GM23338 (cell line): ENCODE data around the gene LINC00305. TPM values are rescaled to one million over a fixed set of nuclear protein-coding genes. Genes with fewer than 3 reads are reported as not detected.

Experiments
- ATAC-seq: fragments of 200-7000 bp; cut with Tn5 transposase; 3 replicates; pipeline ENCODE4 v1.9.1; 2020
- DNase-seq: peaks from one replicate; pipeline ENCODE4 v3.0.0-alpha.2; 2015; ENCODE audit warnings: low spot score
- H2AFZ ChIP-seq: fragments of 200-600 bp; sonication (generic); 2 replicates; pipeline ENCODE4 v1.8.0; 2016; ENCODE audit warnings: antibody characterized with exemption, mild to moderate bottlenecking, moderate library complexity
- H3F3A ChIP-seq: fragments of 200-600 bp; sonication (generic); replicated peaks from 2 replicates; pipeline ENCODE4 v1.8.0; 2017; ENCODE audit warnings: antibody characterized with exemption, mixed run types, low read depth
- H3K27ac ChIP-seq: fragments of 200-600 bp; sonication (generic); 2 replicates; pipeline ENCODE4 v1.6.1; 2016; ENCODE audit warnings: low read depth
- H3K27me3 ChIP-seq: fragments of 200-600 bp; sonication (generic); 2 replicates; pipeline ENCODE4 v1.8.0; 2016; ENCODE audit warnings: mild to moderate bottlenecking, mixed run types, moderate library complexity; ENCODE audit not compliant: insufficient read depth
- H3K36me3 ChIP-seq: fragments of 200-600 bp; sonication (generic); 2 replicates; pipeline ENCODE4 v1.8.0; 2016; ENCODE audit warnings: mild to moderate bottlenecking; ENCODE audit not compliant: insufficient read depth
- H3K4me1 ChIP-seq: fragments of 200-600 bp; sonication (generic); 2 replicates; pipeline ENCODE4 v1.8.0; 2016; ENCODE audit warnings: mild to moderate bottlenecking, moderate library complexity; ENCODE audit not compliant: insufficient read depth
- H3K4me2 ChIP-seq: fragments of 200-600 bp; sonication (generic); 2 replicates; pipeline ENCODE4 v1.7.1; 2017; ENCODE audit warnings: mixed run types
- H3K4me3 ChIP-seq: fragments of 200-600 bp; sonication (generic); 2 replicates; pipeline ENCODE4 v1.6.1; 2016; ENCODE audit warnings: mixed run types
- H3K79me2 ChIP-seq: fragments of 200-600 bp; sonication (generic); replicated peaks from 2 replicates; pipeline ENCODE4 v1.8.0; 2017; ENCODE audit warnings: mild to moderate bottlenecking; ENCODE audit not compliant: insufficient read depth
- H3K9me2 ChIP-seq: fragments of 200-600 bp; sonication (generic); 2 replicates; pipeline ENCODE4 v1.8.0; 2017; ENCODE audit not compliant: insufficient read depth
- H4K20me1 ChIP-seq: fragments of 200-600 bp; sonication (generic); replicated peaks from 2 replicates; pipeline ENCODE4 v1.8.0; 2017; ENCODE audit warnings: mild to moderate bottlenecking; ENCODE audit not compliant: insufficient read depth
- H3K27ac Mint-ChIP-seq: 2 replicates; pipeline ENCODE4 v1.8.0; 2020; ENCODE audit warnings: inconsistent platforms, mild to moderate bottlenecking, moderate library complexity, mixed read lengths
- H3K27me3 Mint-ChIP-seq: 3 replicates; pipeline ENCODE4 v1.8.0; 2022; ENCODE audit warnings: low read depth, mild to moderate bottlenecking, moderate library complexity, mixed read lengths, inconsistent platforms; ENCODE audit not compliant: insufficient read depth, poor library complexity
- H3K36me3 Mint-ChIP-seq: 3 replicates; pipeline ENCODE4 v1.8.0; 2021; ENCODE audit warnings: low read depth, mild to moderate bottlenecking, inconsistent platforms, moderate library complexity, mixed read lengths
- H3K4me1 Mint-ChIP-seq: 3 replicates; pipeline ENCODE4 v1.8.0; 2020; ENCODE audit warnings: mild to moderate bottlenecking, inconsistent platforms, mixed read lengths
- H3K4me3 Mint-ChIP-seq: 3 replicates; pipeline ENCODE4 v1.8.0; 2021; ENCODE audit warnings: moderate library complexity, mild to moderate bottlenecking, inconsistent platforms, mixed read lengths
- H3K9me3 Mint-ChIP-seq: 3 replicates; pipeline ENCODE4 v1.8.0; 2020; ENCODE audit warnings: moderate library complexity, mild to moderate bottlenecking, inconsistent platforms, mixed read lengths
- CREB1 ChIP-seq: fragments of 250-450 bp; sonication (Bioruptor Pico); IDR thresholded peaks from 2 replicates; pipeline ENCODE4 v1.5.0; 2020; ENCODE audit warnings: low read depth, mild to moderate bottlenecking, moderate library complexity
- CTCF ChIP-seq, 2 experiments: fragments of 200-600 bp in 1 of 2; sonication (generic) in 1 of 2; conservative IDR thresholded peaks; 2 replicates each; pipeline versions ENCODE4 v1.5.1 to v1.6.1; 2016 to 2017; ENCODE audit warnings: antibody characterized with exemption in 2 of 2, low read depth in 2 of 2, mild to moderate bottlenecking in 2 of 2, moderate library complexity in 1 of 2
- ETS1 ChIP-seq: IDR thresholded peaks from 2 replicates; pipeline ENCODE4 v1.6.1; 2016; ENCODE audit warnings: antibody characterized with exemption
- EZH2 ChIP-seq: fragments of 200-600 bp; sonication (generic); IDR thresholded peaks from one replicate; pipeline ENCODE4 v1.8.0; 2017; ENCODE audit warnings: antibody characterized with exemption, mild to moderate bottlenecking, low read depth; ENCODE audit not compliant: unreplicated experiment
- EZH2phosphoT487 ChIP-seq: fragments of 200-600 bp; sonication (generic); IDR thresholded peaks from one replicate; pipeline ENCODE4 v1.8.1; 2018; ENCODE audit warnings: antibody characterized with exemption; ENCODE audit not compliant: unreplicated experiment
- JUNB ChIP-seq: IDR thresholded peaks from one replicate; pipeline ENCODE4 v1.6.1; 2016; ENCODE audit warnings: antibody characterized with exemption; ENCODE audit not compliant: unreplicated experiment
- NANOG ChIP-seq: IDR thresholded peaks from 2 replicates; pipeline ENCODE4 v1.6.1; 2016; ENCODE audit warnings: antibody characterized with exemption, borderline replicate concordance
- POLR2AphosphoS5 ChIP-seq: IDR thresholded peaks from 2 replicates; pipeline ENCODE4 v1.6.1; 2016; ENCODE audit warnings: antibody characterized with exemption, low read depth
- REST ChIP-seq: IDR thresholded peaks from one replicate; pipeline ENCODE4 v1.6.1; 2018; ENCODE audit warnings: antibody characterized with exemption; ENCODE audit not compliant: unreplicated experiment
- STAT1 ChIP-seq: IDR thresholded peaks from one replicate; pipeline ENCODE4 v1.6.1; 2016; ENCODE audit warnings: antibody characterized with exemption; ENCODE audit not compliant: unreplicated experiment
- ZNF114 ChIP-seq: fragments of 250-450 bp; sonication (Bioruptor Pico); IDR thresholded peaks from 2 replicates; pipeline ENCODE4 v1.5.0; 2020; ENCODE audit warnings: mild to moderate bottlenecking, moderate library complexity
- ZNF331 ChIP-seq: fragments of 250-450 bp; sonication (Bioruptor Pico); IDR thresholded peaks from 2 replicates; pipeline ENCODE4 v1.5.0; 2020; ENCODE audit warnings: low read depth, mild to moderate bottlenecking, moderate library complexity
- ZNF462 ChIP-seq: fragments of 250-450 bp; sonication (Bioruptor Pico); IDR thresholded peaks from 2 replicates; pipeline ENCODE4 v1.5.0; 2020; ENCODE audit warnings: mild to moderate bottlenecking, moderate library complexity
- polyA plus RNA-seq: library from polyadenylated mRNA; unstranded; fragments of >200 nt; fragmentation: Nextera tagmentation; extraction: Ambion mirVana; gene quantifications from 2 replicates; pipeline ENCODE4 v1.2.1, GENCODE V29; 2016
- total RNA-seq: library from RNA; depleted of rRNA; stranded (reverse); fragments of >200 nt; shearing (Covaris generic); gene quantifications from 2 replicates; pipeline ENCODE4 v1.2.3, GENCODE V29; 2014

LINC00305 gene
- total and polyA plus RNA-seq, 2 experiments from 2014 or later: not detected

GRCh38 chr18:64137914-64138313 is 11.0 kb downstream of the LINC00305 start:
- TF ChIP-seq ETS1 (no peak), ZNF462 (no peak), CREB1 (CRISPR knock-in tag) (no peak), JUNB (no peak), ZNF114 (CRISPR knock-in tag) (no peak), REST (no peak), EZH2phosphoT487 (no peak), EZH2 (no peak), STAT1 (no peak), NANOG (no peak), POLR2AphosphoS5 (no peak), ZNF331 (no peak), CTCF (conservative IDR thresholded peaks at IDR 0.05; ENCODE audit: low read depth in 2 of 2) (no peak)
- no peak for ATAC-seq
- Mint-ChIP-seq H3K4me3 (no peak overlapping the region), H3K4me1 (peaks cover 33% of the 10 kb centered on the region), H3K27me3 (no peaks in the 10 kb centered on the region), H3K9me3 (no peaks in the 10 kb centered on the region), H3K27ac (no peak overlapping the region; the same call in 1 of the 2 replicates), H3K36me3 (no peaks in the 10 kb centered on the region)
- Histone ChIP-seq H3K4me3 (no peak overlapping the region), H3K4me1 (peaks cover 8% of the 10 kb centered on the region), H4K20me1 (no peaks in the 10 kb centered on the region), H3K27ac (no peak overlapping the region), H3K27me3 (no peaks in the 10 kb centered on the region), H3K79me2 (no peaks in the 10 kb centered on the region), H3K9me2 (peaks cover 2% of the 10 kb centered on the region; the same call in 1 of the 2 replicates), H3F3A (no peaks in the 10 kb centered on the region), H2AFZ (no peak overlapping the region), H3K4me2 (no peak overlapping the region), H3K36me3 (no peaks in the 10 kb centered on the region)
- no peak for DNase-seq
